GM11168 (cell line): ENCODE results near the gene LIM2.
"Not testable (repeated sequence)": the region's sequence is repeated elsewhere in the genome, so short reads cannot be mapped to it uniquely, and the experiment has no call there.

Source experiments
- in situ Hi-C: fragments of 300-500 bp; cut with MboI; formaldehyde crosslinking; loops from one replicate; pipeline ENCODE4 v1.12.0; 2022; ENCODE audit warnings: low sequenced_read_pairs; ENCODE audit not compliant: unreplicated experiment

The LIM2 gene

GRCh38 chr19:51398096-51398704 lies 10.4 kb upstream of the LIM2 start:
- in situ Hi-C loops, result no loop called here

GRCh38 chr19:51397453-51397852 lies 9.7 kb upstream of the LIM2 start:
- in situ Hi-C loops, result not testable (repeated sequence)

GRCh38 chr19:51396175-51396574 lies 8.4 kb upstream of the LIM2 start:
- in situ Hi-C loops, result no loop called here

GRCh38 chr19:51394050-51394836 lies 6.5 kb upstream of the LIM2 start:
- in situ Hi-C loops, result no loop called here

- in situ Hi-C loops, result no loop called here
Observed at GRCh38 chr19:51392701-51393100, 4.9 kb upstream of the LIM2 start.

DNA sequence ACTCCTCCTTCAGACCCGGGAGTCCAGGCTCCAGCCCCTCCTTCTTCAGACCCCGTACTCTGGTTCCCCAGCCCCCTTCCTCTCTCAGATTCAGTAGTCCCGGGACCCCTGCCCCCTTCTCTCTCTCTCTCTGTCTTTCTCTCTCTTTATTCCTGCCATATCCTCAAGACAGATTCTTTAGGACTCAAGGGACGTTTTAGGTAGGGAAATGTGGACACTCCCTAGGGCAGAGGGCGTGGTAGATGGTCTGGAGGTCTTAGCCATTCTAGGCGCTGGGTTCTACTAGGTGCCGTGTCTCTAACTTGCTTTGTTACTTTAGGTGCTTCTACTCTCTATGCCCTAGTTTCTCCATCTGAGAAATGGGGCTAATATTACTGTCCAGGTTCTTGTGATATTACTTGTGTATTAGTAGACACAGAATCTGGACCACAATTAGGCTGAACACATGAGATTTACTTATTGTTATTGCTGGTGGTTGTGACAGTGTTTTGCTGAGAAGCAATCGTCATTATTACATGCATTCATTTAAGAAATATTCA lies 3.4 kb upstream of the LIM2 start:
- in situ Hi-C loops, result no loop called here

GRCh38 chr19:51389143-51389542 lies 1.4 kb upstream of the LIM2 start:
- in situ Hi-C loops, result no loop called here

DNA sequence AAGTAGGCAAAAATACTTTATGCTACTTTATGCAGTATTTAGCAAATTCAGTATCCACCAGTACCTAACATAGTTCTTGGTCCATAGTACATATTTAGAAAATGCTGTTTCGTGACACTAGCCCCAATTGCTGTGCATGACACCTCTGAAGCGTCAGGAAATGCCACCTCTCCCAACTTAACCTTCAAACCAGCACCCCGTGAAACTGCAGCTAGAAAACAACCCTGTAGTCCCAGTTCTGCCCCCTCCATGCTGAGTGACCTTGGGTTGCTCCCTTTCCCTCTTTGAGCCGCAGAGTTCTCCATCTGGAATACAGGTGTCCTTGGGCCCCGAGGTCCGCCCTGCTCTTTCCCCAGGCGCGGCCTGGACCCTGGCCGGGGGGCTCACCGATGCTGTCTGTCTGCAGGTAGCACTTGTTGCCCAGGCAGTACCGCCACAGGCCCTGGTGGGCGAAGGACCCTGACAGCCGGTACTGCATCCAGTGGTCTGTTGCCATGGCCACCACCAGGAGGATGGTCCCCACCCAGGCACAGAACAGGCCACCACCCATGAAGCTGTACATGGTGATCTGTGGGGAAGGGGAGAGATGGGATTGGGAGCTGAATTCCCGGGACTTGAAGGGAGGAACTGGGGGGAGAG lies 773 bp downstream of the LIM2 start:
- in situ Hi-C loops, result no loop called here

GRCh38 chr19:51382004-51382403 lies 5.8 kb downstream of the LIM2 start:
- in situ Hi-C loops, result no loop called here

GRCh38 chr19:51380379-51380778 lies 7.4 kb downstream of the LIM2 start:
- in situ Hi-C loops, result no loop called here

DNA sequence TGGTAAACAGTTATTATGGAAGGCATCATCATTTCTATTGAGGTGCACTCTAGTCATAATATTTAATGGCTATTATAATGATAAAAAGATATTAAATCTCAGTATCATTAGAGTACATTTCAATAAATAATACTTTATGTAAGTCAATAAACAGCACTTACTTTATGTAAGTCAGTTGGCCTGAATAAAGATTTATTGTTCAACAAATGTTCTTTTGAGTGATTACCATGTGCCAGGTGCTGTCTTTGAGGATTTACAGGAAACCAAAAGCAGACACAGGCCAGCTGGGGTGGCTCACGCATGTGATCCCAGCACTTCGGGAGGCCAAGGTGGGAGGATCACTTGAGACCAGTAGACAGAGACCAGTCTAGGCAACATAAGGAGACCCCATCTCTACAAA lies 10.4 kb downstream of the LIM2 start:
- in situ Hi-C loops, result no loop called here

DNA sequence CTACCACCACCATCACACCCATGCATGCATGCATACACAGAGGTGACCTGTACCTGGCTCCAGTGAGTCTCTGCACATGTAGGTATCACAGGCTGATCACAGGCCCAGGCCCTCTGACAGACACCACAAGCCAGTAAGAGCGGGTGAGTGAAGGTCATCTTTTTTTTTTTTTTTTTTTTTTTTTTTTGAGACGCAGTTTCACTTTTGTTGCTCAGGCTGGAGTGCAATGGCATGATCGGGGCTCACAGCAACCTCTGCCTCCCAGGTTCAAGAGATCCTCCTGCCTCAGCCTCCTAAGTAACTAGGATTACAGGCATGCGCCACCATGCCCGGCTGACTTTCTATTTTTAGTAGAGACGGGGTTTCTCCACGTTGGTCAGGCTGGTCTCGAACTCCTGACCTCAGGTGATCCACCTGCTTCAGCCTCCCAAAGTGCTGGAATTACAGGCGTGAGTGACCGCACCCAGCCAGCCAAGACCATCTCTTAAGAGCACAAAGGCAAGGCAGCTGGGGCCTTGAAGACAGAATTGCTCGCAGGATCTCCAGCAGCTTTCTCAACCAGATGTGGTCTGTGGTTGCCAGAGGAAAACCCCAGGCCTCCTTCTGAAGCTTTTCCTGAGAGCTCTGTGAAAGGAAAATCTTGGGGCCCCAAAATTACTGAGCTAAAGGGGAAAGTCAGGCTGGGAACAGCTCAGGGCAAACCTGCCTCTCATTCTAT lies 12.1 kb downstream of the LIM2 start:
- in situ Hi-C loops, result no loop called here

DNA sequence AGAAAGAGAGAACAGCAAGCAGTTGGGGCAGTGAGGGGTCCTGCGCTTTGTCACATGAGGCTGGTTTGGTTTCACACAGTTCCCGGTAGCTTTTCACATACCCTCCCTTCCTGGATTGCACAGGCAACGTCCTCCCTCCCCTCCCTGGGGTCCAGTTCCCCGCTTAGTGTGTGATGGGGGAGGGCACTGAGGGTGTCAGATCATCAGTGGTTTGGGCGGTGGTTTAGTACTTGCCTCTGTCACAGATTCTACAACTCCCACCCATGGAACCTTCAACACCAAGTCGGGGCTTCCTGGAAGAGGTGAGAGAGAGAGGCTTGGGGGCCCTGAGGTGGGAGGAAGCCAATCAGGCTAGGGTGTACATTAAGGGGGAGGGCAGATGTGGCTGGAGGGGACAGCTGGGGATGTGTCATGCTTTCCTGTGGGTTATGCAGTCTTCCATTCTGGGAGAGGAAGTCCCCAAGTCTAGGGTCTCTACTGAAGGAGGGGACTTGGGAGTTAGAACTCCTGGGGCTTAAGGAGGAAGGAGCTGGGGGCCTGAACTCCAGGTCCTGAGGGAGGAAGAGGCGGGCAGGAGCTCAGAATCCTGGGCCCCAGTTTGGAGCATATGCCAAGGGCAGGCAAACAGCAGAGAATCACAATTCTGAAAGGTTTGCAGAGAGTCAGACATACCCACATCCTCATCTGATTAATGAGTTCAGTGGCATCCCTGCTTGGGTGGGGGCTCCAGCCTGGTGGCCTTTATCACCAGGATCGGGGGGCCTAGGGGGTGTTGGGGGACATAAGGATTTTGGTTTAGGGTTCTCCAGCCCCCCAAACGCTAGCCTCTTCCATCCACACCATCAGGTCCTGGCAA lies 14.9 kb downstream of the LIM2 start, which contains the start of gene NKG7:
TSS of gene NKG7 (minus strand) at position 6 of the 856 bp plus-strand sequence. CDS start 119 bp downstream, outside the sequence.
- in situ Hi-C loops, result no loop called here

DNA sequence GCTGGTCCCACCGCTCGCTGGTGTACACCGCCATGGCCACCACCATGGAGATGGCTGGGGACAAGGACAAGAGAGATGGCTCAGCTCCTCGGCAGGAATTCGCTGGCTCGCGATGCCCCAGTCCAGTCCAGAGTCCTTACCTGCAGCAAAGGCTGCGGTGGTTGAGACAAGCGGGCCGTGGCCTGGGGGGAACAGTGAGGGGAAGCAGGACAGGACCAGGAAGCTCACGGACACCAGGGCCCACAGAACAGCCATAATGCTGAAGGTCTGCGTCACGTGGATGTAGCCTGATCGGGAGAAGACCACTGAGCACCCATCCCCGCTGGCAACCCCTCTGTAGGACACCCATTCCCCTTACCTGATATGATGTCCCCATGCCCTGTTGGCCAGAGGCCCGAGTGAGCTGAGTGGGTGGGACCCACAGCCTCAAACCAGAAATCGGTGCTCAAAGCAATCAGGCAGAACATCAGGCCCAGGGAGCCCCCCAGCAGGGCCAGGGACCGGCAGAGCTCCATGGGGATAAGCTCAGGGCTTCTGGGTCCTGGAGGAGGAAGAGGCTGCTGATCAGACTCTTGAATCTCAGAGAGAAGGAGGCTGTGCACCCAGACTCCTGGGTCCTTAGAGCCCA lies 15.6 kb downstream of the LIM2 start:
- in situ Hi-C loops, result no loop called here

DNA sequence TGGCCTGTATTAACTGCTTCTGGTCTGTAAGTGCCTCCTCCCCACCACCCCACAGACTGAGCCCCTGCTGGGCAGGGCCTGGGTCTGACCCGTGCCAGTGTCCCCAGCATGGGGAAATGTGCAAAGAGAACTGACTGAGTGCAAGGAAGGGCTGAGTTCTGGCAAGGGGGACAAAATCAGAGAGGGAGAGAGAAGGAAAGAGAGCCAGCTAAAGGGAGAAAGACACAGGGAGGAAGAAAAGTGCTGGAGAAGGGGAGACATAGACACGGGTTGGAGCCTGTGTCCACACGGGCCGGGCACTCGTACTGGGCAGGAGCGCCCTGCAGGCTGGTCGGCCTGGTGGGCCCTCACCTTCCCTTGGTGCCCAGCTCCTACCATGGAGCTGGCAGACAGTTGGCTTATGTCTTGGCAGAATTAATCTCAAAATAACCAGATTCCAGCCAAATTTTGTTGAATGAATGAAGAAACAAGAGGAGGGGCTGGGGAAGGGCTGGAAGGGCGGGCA lies 16.5 kb downstream of the LIM2 start:
- in situ Hi-C loops, result no loop called here

- in situ Hi-C loops, result no loop called here
Observed at GRCh38 chr19:51370230-51370629, 17.5 kb downstream of the LIM2 start.

DNA sequence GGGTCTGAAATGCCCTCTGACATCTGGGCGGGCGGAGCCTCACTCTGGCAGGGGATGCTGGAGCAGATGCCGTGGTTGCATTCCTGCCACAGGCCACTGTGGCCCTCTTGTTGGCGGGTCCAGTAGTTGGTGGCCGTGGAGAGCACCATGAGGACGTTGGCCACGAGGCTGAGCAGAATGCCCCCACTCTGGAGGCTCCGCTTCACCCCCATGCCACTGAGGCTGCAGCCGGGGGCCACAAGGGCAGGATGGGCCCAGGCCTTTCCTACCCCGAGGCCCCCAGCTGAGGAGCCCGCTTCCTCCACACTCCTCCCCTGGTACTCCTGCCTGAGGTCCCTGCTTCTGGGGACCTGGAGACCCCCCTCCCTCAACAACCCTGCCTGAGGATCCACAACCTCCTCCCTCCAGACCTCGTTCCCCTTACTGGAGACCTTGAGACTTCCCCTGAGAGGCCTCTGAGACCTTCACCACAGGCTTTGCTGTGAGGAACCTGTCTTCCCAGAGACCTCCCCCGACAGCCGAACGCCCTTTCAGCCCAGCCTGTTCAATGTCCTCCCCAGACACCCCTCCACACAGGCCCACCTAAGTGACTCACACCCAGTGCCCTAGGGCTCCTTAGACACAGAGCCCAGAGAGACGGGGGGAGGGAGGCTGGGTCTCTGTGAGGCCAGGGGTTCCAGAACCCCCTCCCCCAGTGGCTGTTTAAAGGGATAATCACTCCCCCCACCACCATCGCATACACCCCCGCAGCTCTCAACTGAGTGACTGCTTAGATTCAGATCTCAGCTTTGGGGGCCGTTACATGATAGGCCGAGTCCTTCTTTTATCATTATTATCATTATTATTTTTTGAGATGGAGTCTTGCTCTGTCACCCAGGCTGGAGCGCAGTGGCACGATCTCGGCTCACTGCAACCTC lies 19.1 kb downstream of the LIM2 start, which contains the start of gene CLDND2:
TSS of gene CLDND2 (minus strand) at position 638 of the 917 bp plus-strand sequence. CDS start at position 212, 426 bp downstream.
- in situ Hi-C loops, result no loop called here
